Neural cell (in vitro differentiated cells): ENCODE results near the gene TMEM171. TPM values are rescaled to one million over a fixed set of nuclear protein-coding genes. Genes with fewer than 3 reads are reported as not detected.

ENCODE experiments used
- H2AFZ ChIP-seq: fragments of 200-600, 300-800 bp; sonication (generic), shearing (Covaris generic); 2 replicates; pipeline ENCODE4 v1.6.0; 2014; ENCODE audit warnings: low read depth, mild to moderate bottlenecking, antibody characterized with exemption, low read length, moderate library complexity
- H3F3A ChIP-seq: fragments of 200-600 bp; shearing (Covaris generic); 2 replicates; pipeline ENCODE4 v1.6.1; 2016; ENCODE audit warnings: mild to moderate bottlenecking, moderate library complexity, mixed read lengths, antibody characterized with exemption, low read length; ENCODE audit not compliant: insufficient read depth, poor library complexity, severe bottlenecking
- H3K27ac ChIP-seq: fragments of 200-600, 300-800 bp; sonication (generic), shearing (Covaris generic); 2 replicates; pipeline ENCODE4 v1.5.1; 2014; ENCODE audit warnings: mild to moderate bottlenecking, low read length, moderate library complexity
- H3K27me3 ChIP-seq: fragments of 300-800, 200-600 bp; sonication (generic), shearing (Covaris generic); 2 replicates; pipeline ENCODE4 v1.6.0; 2014; ENCODE audit warnings: mild to moderate bottlenecking, low read depth, low read length, moderate library complexity; ENCODE audit not compliant: insufficient read depth
- H3K36me3 ChIP-seq: fragments of 300-800, 200-600 bp; sonication (generic), shearing (Covaris generic); 2 replicates; pipeline ENCODE4 v1.5.1; 2014; ENCODE audit warnings: mild to moderate bottlenecking, antibody characterized with exemption, low read length, moderate library complexity; ENCODE audit not compliant: insufficient read depth
- H3K4me2 ChIP-seq: fragments of 300-800, 200-600 bp; sonication (generic), shearing (Covaris generic); 2 replicates; pipeline ENCODE4 v1.6.0; 2014; ENCODE audit warnings: mild to moderate bottlenecking, low read length
- H3K4me3 ChIP-seq: fragments of 300-800, 200-600 bp; sonication (generic), shearing (Covaris generic); 2 replicates; pipeline ENCODE4 v1.5.1; 2014; ENCODE audit warnings: mild to moderate bottlenecking, low read length, moderate library complexity
- H3K79me2 ChIP-seq: fragments of 200-600 bp; shearing (Covaris generic); replicated peaks from 2 replicates; pipeline ENCODE4 v1.6.0; 2014; ENCODE audit warnings: mild to moderate bottlenecking, low read length, moderate library complexity; ENCODE audit not compliant: insufficient read depth
- H3K9ac ChIP-seq: fragments of 300-800, 200-600 bp; sonication (generic), shearing (Covaris generic); 2 replicates; pipeline ENCODE4 v1.6.1; 2016; ENCODE audit warnings: mild to moderate bottlenecking, low read length, mixed read lengths
- H3K9me2 ChIP-seq: fragments of 200-600 bp; shearing (Covaris generic); 2 replicates; pipeline ENCODE4 v1.6.1; 2016; ENCODE audit warnings: mild to moderate bottlenecking, low read length, mixed read lengths; ENCODE audit not compliant: insufficient read depth
- H3K9me3 ChIP-seq: fragments of 200-600, 300-800 bp; sonication (generic), shearing (Covaris generic); 2 replicates; pipeline ENCODE4 v1.6.1; 2016; ENCODE audit warnings: mild to moderate bottlenecking, mixed run types, low read length, moderate library complexity, mixed read lengths
- H4K20me1 ChIP-seq: fragments of 200-600 bp; shearing (Covaris generic); 2 replicates; pipeline ENCODE4 v1.6.1; 2016; ENCODE audit warnings: mild to moderate bottlenecking, mixed run types; ENCODE audit not compliant: insufficient read depth
- CTCF ChIP-seq: fragments of 450-650 bp; IDR thresholded peaks from 2 replicates; pipeline ENCODE4 v1.5.1; 2014; ENCODE audit warnings: antibody characterized with exemption, mild to moderate bottlenecking, moderate library complexity; ENCODE audit not compliant: poor library complexity, severe bottlenecking
- EP300 ChIP-seq: fragments of 450-650 bp; conservative IDR thresholded peaks from 2 replicates; pipeline ENCODE4 v1.6.1; 2014; ENCODE audit warnings: antibody characterized with exemption, mild to moderate bottlenecking, moderate library complexity; ENCODE audit not compliant: poor library complexity, severe bottlenecking
- EZH2 ChIP-seq: fragments of 200-600, 300-800 bp; shearing (Covaris generic), sonication (generic); IDR thresholded peaks from 2 replicates; pipeline ENCODE4 v1.6.1; 2014; ENCODE audit warnings: antibody characterized with exemption, low read length, borderline replicate concordance, mild to moderate bottlenecking; ENCODE audit not compliant: insufficient read depth, poor library complexity, severe bottlenecking
- MXI1 ChIP-seq: fragments of 450-650 bp; conservative IDR thresholded peaks from 2 replicates; pipeline ENCODE4 v1.6.1; 2014; ENCODE audit warnings: antibody characterized with exemption, mild to moderate bottlenecking; ENCODE audit not compliant: poor library complexity, severe bottlenecking
- POLR2AphosphoS5 ChIP-seq: IDR thresholded peaks from 2 replicates; pipeline ENCODE4 v1.6.1; 2012
- RAD21 ChIP-seq: fragments of 450-650 bp; conservative IDR thresholded peaks from 2 replicates; pipeline ENCODE4 v1.6.1; 2014; ENCODE audit warnings: antibody characterized with exemption, mild to moderate bottlenecking, moderate library complexity
- REST ChIP-seq: IDR thresholded peaks from 2 replicates; pipeline ENCODE4 v1.6.1; 2012; ENCODE audit warnings: borderline replicate concordance
- SMC3 ChIP-seq: fragments of 450-650 bp; conservative IDR thresholded peaks from 2 replicates; pipeline ENCODE4 v1.6.1; 2014; ENCODE audit warnings: antibody characterized with exemption, mild to moderate bottlenecking, moderate library complexity; ENCODE audit not compliant: poor library complexity
- TAF1 ChIP-seq: IDR thresholded peaks from 2 replicates; pipeline ENCODE4 v1.6.1; 2012; ENCODE audit warnings: low read depth
- polyA plus RNA-seq: library from polyadenylated mRNA; depleted of rRNA; stranded (reverse); fragments of >200 nt; gene quantifications from 2 replicates; pipeline ENCODE4 v1.2.3, GENCODE V29; 2014

TMEM171 gene
- polyA plus RNA-seq, 1 donor from 2014 or later = not detected

GRCh38 chr5:73150876-73151275 lies 30.5 kb downstream of the TMEM171 start:
- no peaks in the 10 kb centered on the region for H3K36me3 ChIP-seq
- H3K79me2 ChIP-seq = no peaks in the 10 kb centered on the region
- H2AFZ ChIP-seq = no peak overlapping the region
- no peak overlapping the region for H3K4me3 ChIP-seq
- no peak overlapping the region for H3K4me2 ChIP-seq
- no peaks in the 10 kb centered on the region for H3K9me3 ChIP-seq
- H3F3A ChIP-seq = no peaks in the 10 kb centered on the region
- no peaks in the 10 kb centered on the region for H3K27me3 ChIP-seq
- TF ChIP-seq EP300 (no peak), EZH2 (no peak), REST (no peak), CTCF (no peak), SMC3 (no peak), RAD21 (no peak), POLR2AphosphoS5 (no peak), MXI1 (no peak), TAF1 (no peak)
- no peaks in the 10 kb centered on the region for H4K20me1 ChIP-seq
- H3K9me2 ChIP-seq = no peaks in the 10 kb centered on the region
- no peak overlapping the region for H3K27ac ChIP-seq
- no peak overlapping the region for H3K9ac ChIP-seq

GRCh38 chr5:73151766-73152410 lies 31.5 kb downstream of the TMEM171 start:
- Histone ChIP-seq H3K9ac (no peak overlapping the region), H3K27ac (no peak overlapping the region), H3K79me2 (no peaks in the 10 kb centered on the region), H3K4me2 (no peak overlapping the region), H3F3A (no peaks in the 10 kb centered on the region), H3K4me3 (no peak overlapping the region), H3K27me3 (no peaks in the 10 kb centered on the region), H4K20me1 (no peaks in the 10 kb centered on the region), H2AFZ (no peak overlapping the region), H3K9me3 (no peaks in the 10 kb centered on the region), H3K36me3 (no peaks in the 10 kb centered on the region), H3K9me2 (no peaks in the 10 kb centered on the region)
- TF ChIP-seq POLR2AphosphoS5 (no peak), MXI1 (no peak), CTCF (no peak), SMC3 (no peak), TAF1 (no peak), EZH2 (no peak), REST (no peak), EP300 (no peak), RAD21 (no peak)
